DOHH2 (cell line): ENCODE data around the gene ATP8A2.
"Not testable (repeated sequence)": the region's sequence is repeated elsewhere in the genome, so short reads cannot be mapped to it uniquely, and the experiment has no call there.

Source experiments
- H3F3A ChIP-seq: fragments of 200-600 bp; sonication (generic), shearing (Covaris generic); 2 replicates; pipeline ENCODE4 v1.6.0; 2016; ENCODE audit warnings: antibody characterized with exemption, mild to moderate bottlenecking; ENCODE audit not compliant: control insufficient read depth, insufficient read depth
- H3K27ac ChIP-seq: fragments of 200-600 bp; sonication (generic); 2 replicates; pipeline ENCODE4 v1.5.1; 2014; ENCODE audit warnings: low read depth, mild to moderate bottlenecking, low read length, moderate library complexity
- H3K27me3 ChIP-seq: fragments of 200-600 bp; sonication (generic); 2 replicates; pipeline ENCODE4 v1.6.1; 2014; ENCODE audit warnings: mild to moderate bottlenecking, low read length, mixed read lengths; ENCODE audit not compliant: control insufficient read depth
- H3K36me3 ChIP-seq: fragments of 200-600 bp; sonication (generic); 2 replicates; pipeline ENCODE4 v1.6.1; 2014; ENCODE audit warnings: mild to moderate bottlenecking, low read length, moderate library complexity, mixed read lengths; ENCODE audit not compliant: control insufficient read depth
- H3K4me1 ChIP-seq: fragments of 200-600 bp; sonication (generic); 2 replicates; pipeline ENCODE4 v1.6.1; 2014; ENCODE audit warnings: mild to moderate bottlenecking, low read length, mixed read lengths; ENCODE audit not compliant: control insufficient read depth
- H3K4me2 ChIP-seq: fragments of 200-600 bp; sonication (generic); 2 replicates; pipeline ENCODE4 v1.6.0; 2014; ENCODE audit warnings: mild to moderate bottlenecking, low read length, moderate library complexity
- H3K4me3 ChIP-seq: fragments of 200-600 bp; sonication (generic); 2 replicates; pipeline ENCODE4 v1.5.1; 2014; ENCODE audit warnings: mild to moderate bottlenecking, low read length, mixed read lengths
- H3K79me2 ChIP-seq: fragments of 200-600 bp; sonication (generic); 2 replicates; pipeline ENCODE4 v1.6.1; 2014; ENCODE audit warnings: mild to moderate bottlenecking, low read length, mixed read lengths; ENCODE audit not compliant: control insufficient read depth
- H3K9me2 ChIP-seq: fragments of 200-600 bp; sonication (generic); replicated peaks from 2 replicates; pipeline ENCODE4 v1.6.1; 2014; ENCODE audit warnings: mild to moderate bottlenecking, low read length, mixed read lengths; ENCODE audit not compliant: control insufficient read depth
- H3K9me3 ChIP-seq: fragments of 200-600 bp; sonication (generic); 2 replicates; pipeline ENCODE4 v1.6.1; 2014; ENCODE audit warnings: antibody characterized with exemption, low read length, mixed read lengths; ENCODE audit not compliant: control insufficient read depth, insufficient read depth
- H4K20me1 ChIP-seq: fragments of 200-600 bp; sonication (generic); 2 replicates; pipeline ENCODE4 v1.6.0; 2014; ENCODE audit warnings: low read depth, mild to moderate bottlenecking, antibody characterized with exemption, low read length, moderate library complexity; ENCODE audit not compliant: control insufficient read depth, insufficient read depth
- EZH2phosphoT487 ChIP-seq: fragments of 200-600 bp; sonication (generic); IDR thresholded peaks from 2 replicates; pipeline ENCODE4 v1.6.1; 2017; ENCODE audit warnings: borderline replicate concordance, mild to moderate bottlenecking, antibody characterized with exemption, low read length, moderate library complexity, mixed read lengths
- TF ChIP-seq, protein P1 (sequence below): fragments of 200-600 bp; sonication (generic); IDR thresholded peaks from one replicate; pipeline ENCODE4 v1.5.1; 2014; ENCODE audit warnings: antibody characterized with exemption, mild to moderate bottlenecking, low read depth, low read length; ENCODE audit not compliant: poor library complexity, severe bottlenecking

ATP8A2 gene

DNA sequence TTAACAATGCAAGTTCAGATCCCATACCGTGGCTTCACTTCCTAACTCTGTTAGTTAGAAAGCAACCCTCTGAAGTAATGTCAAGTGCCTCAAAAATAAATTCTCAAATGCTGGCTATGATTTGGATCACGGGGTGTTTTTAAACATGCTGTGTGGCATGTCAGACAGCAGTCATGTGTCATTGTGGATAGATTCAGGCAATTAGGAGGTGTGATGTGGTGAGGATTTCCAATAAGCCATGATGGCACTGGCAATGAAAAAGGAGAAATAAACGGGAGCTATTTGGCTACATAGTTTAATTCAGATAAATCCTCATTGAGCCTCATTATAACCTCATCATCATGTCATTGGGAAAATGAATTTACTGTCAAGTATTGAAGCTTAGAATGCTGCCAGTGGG is 130.3 kb downstream of the ATP8A2 start:
- no peaks in the 10 kb centered on the region for H3K9me3 ChIP-seq
- H3F3A ChIP-seq: no peaks in the 10 kb centered on the region
- no peaks in the 10 kb centered on the region; the same call in 1 of the 2 replicates for H3K27me3 ChIP-seq
- TF ChIP-seq EZH2phosphoT487: no peak
- TF ChIP-seq, protein P1, sequence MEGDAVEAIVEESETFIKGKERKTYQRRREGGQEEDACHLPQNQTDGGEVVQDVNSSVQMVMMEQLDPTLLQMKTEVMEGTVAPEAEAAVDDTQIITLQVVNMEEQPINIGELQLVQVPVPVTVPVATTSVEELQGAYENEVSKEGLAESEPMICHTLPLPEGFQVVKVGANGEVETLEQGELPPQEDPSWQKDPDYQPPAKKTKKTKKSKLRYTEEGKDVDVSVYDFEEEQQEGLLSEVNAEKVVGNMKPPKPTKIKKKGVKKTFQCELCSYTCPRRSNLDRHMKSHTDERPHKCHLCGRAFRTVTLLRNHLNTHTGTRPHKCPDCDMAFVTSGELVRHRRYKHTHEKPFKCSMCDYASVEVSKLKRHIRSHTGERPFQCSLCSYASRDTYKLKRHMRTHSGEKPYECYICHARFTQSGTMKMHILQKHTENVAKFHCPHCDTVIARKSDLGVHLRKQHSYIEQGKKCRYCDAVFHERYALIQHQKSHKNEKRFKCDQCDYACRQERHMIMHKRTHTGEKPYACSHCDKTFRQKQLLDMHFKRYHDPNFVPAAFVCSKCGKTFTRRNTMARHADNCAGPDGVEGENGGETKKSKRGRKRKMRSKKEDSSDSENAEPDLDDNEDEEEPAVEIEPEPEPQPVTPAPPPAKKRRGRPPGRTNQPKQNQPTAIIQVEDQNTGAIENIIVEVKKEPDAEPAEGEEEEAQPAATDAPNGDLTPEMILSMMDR: no peak
- H3K4me3 ChIP-seq: no peak overlapping the region
- no peaks in the 10 kb centered on the region for H3K9me2 ChIP-seq
- no peak overlapping the region for H3K4me2 ChIP-seq
- H3K27ac ChIP-seq: no peak overlapping the region
- no peaks in the 10 kb centered on the region for H3K79me2 ChIP-seq
- no peaks in the 10 kb centered on the region for H4K20me1 ChIP-seq
- H3K36me3 ChIP-seq: no peaks in the 10 kb centered on the region
- no peaks in the 10 kb centered on the region for H3K4me1 ChIP-seq

DNA sequence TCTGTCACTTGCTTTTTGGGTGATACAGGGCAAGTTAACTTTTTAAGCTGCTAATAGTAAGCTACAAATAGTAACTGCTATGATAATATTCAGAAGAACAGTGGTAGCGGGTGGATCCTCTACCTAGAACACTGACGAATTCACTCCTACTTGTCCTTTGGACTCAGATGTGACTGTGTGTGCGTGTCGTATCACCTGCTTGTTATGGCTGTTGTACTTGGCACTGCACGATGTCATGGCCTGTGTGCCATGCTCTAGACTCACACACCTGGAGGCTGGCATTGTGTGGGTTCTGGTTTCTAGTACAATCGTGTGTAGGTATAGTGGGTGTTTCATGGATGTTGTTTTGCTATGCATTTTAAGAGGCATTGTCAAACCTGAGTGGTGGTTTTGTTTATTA is 130.8 kb downstream of the ATP8A2 start:
- Histone ChIP-seq H3K9me3 (no peaks in the 10 kb centered on the region), H3K4me3 (no peak overlapping the region), H3K4me1 (no peaks in the 10 kb centered on the region), H3K27me3 (no peaks in the 10 kb centered on the region; the same call in 1 of the 2 replicates), H3K79me2 (no peaks in the 10 kb centered on the region), H3K4me2 (no peak overlapping the region), H4K20me1 (no peaks in the 10 kb centered on the region), H3F3A (no peaks in the 10 kb centered on the region), H3K27ac (no peak overlapping the region), H3K36me3 (no peaks in the 10 kb centered on the region), H3K9me2 (no peaks in the 10 kb centered on the region)
- TF ChIP-seq, protein P1: no peak
- no peak for TF ChIP-seq EZH2phosphoT487

DNA sequence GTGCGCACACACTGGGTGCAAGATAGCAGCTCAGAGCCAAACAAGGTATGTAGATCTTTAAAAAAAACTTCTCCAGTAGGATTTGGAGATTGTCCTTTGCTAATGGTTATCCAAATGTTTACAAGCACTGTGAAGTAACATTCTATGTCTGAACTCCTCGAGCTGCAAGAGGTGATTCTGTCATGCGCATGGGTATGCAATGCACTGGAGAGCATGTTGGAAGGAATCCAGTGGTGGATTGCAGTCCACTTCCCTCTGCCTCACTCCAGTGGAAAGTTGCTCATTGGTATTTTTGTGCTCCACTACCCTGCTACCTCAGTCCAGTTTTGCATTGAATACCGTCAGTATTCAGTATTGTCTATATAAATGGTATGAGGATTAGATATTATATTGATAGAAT is 132.1 kb downstream of the ATP8A2 start:
- TF ChIP-seq EZH2phosphoT487: no peak
- TF ChIP-seq, protein P1: no peak
- H3K79me2 ChIP-seq: no peaks in the 10 kb centered on the region
- no peaks in the 10 kb centered on the region for H3K9me2 ChIP-seq
- no peaks in the 10 kb centered on the region for H4K20me1 ChIP-seq
- no peaks in the 10 kb centered on the region; the same call in 1 of the 2 replicates for H3K27me3 ChIP-seq
- H3K27ac ChIP-seq: no peak overlapping the region
- H3K36me3 ChIP-seq: no peaks in the 10 kb centered on the region
- no peak overlapping the region for H3K4me2 ChIP-seq
- H3K4me1 ChIP-seq: no peaks in the 10 kb centered on the region
- H3K9me3 ChIP-seq: no peaks in the 10 kb centered on the region
- no peak overlapping the region for H3K4me3 ChIP-seq
- H3F3A ChIP-seq: no peaks in the 10 kb centered on the region

DNA sequence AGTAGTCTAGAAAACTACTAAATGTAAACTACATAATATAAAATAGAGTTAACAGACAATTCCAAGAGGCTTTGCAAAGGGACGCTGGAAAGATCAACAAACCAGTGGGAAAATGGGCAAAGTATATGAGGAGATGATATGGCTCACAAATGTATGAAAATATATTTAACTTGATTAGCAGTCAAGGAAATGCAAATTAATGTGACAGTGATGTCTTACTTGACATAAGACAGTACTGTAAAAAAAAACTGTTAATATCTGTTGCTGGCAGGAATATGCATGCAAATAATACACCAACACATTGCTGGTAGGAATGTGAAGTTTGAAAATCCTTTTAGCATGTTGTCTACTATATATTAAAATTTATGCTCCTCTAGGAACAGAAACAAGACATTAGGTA is 136.1 kb downstream of the ATP8A2 start:
- TF ChIP-seq EZH2phosphoT487: no peak
- TF ChIP-seq, protein P1: no peak
- Histone ChIP-seq H3F3A (no peaks in the 10 kb centered on the region), H4K20me1 (no peaks in the 10 kb centered on the region), H3K4me1 (no peaks in the 10 kb centered on the region), H3K4me2 (no peak overlapping the region), H3K9me2 (no peaks in the 10 kb centered on the region), H3K79me2 (no peaks in the 10 kb centered on the region), H3K27me3 (no peaks in the 10 kb centered on the region), H3K27ac (no peak overlapping the region), H3K36me3 (no peaks in the 10 kb centered on the region), H3K4me3 (no peak overlapping the region), H3K9me3 (no peaks in the 10 kb centered on the region)

DNA sequence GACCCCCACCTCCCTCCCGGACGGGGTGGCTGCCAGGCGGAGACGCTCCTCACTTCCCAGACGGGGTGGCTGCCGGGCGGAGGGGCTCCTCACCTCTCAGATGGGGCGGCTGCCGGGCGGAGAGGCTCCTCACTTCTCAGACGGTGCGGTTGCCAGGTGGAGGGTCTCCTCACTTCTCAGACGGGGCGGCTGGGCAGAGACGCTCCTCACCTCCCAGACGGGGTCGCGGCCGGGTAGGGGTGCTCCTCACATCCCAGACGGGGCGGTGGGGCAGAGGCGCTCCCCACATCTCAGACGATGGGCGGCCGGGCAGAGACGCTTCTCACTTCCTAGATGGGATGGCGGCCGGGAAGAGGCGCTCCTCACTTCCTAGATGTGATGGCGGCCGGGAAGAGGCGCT is 141.3 kb downstream of the ATP8A2 start:
- not testable (repeated sequence) for H3K27ac ChIP-seq

More for the DNA sequence above, 141.3 kb downstream of the ATP8A2 start:
- not testable (repeated sequence) for H3F3A ChIP-seq, H4K20me1 ChIP-seq, H3K79me2 ChIP-seq, H3K27me3 ChIP-seq, H3K9me2 ChIP-seq, H3K9me3 ChIP-seq, H3K4me3 ChIP-seq, H3K36me3 ChIP-seq, H3K4me1 ChIP-seq, H3K4me2 ChIP-seq
